ENCODE measurements around the gene L1CAM. TPM values are rescaled to one million over a fixed set of nuclear protein-coding genes. Genes with fewer than 3 reads are reported as not detected.

Gene L1CAM
- total and polyA plus RNA-seq, 2 experiments from 2014 or later = 0.33 to 0.69 TPM

DNA sequence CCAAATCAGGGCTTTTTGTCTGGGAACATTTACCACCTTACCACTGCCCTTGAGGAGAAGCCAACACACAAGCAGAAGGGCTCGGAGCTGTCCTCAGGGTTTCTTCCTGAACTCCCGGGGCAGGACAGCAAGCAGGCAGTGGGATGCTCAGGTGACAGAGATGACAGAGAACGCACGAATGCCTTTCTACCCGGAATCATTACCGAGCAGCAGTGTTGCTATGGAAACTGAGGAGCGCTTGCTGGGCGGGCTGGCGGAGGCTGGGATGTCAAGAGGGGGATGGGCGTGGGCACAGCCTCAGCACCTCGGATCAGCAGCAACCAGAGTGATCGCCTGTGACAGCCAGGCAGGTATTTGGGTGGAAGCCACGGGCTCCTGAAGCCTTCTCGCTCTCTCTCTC is 73.8 kb downstream of the L1CAM start:
- Histone ChIP-seq H4K20me1 (ENCODE audit: insufficient read depth, poor library complexity, severe bottlenecking) (no peaks in the 10 kb centered on the region), H3K4me2 (no peak overlapping the region), H3K79me2 (no peaks in the 10 kb centered on the region), H3K4me3 (no peak overlapping the region), H3K27ac (no peak overlapping the region), H3K36me3 (replicated peaks; ENCODE audit: insufficient read depth, low read depth) (no peaks in the 10 kb centered on the region), H2AFZ (no peak overlapping the region), H3K4me1 (ENCODE audit: insufficient read depth) (no peaks in the 10 kb centered on the region), H3K9me3 (ENCODE audit: low read depth) (no peaks in the 10 kb centered on the region), H3K9me2 (replicated peaks; ENCODE audit: insufficient read depth) (no peaks in the 10 kb centered on the region), H3K27me3 (no peaks in the 10 kb centered on the region)
- TF ChIP-seq EZH2 (IDR thresholded peaks at IDR 0.05; ENCODE audit: borderline replicate concordance) (no peak), EZH2phosphoT487 (IDR thresholded peaks at IDR 0.05; ENCODE audit: low read depth, severe bottlenecking, unreplicated experiment) (no peak), CTCF (IDR thresholded peaks at IDR 0.05; ENCODE audit: poor library complexity) (no peak)
- DNase-seq (ENCODE audit: low spot score) = no peak
- WGBS (ENCODE audit: low lambda C conversion rate, missing lambda C conversion rate) = 73% methylated on average over 14 of the region's 14 CpGs

Other genes starting within 250 kb of the L1CAM start
- gene DUSP9, start 239.0 kb downstream of the L1CAM start, total RNA-seq = 86.2 and 87.3 TPM in 2 replicates
- gene DUSP9, start 239.0 kb downstream of the L1CAM start, polyA plus RNA-seq = 48.2 and 75.5 TPM in 2 replicates
- 2.2 and 2.8 TPM in 2 replicates for gene PNCK, start 212.4 kb downstream of the L1CAM start, total RNA-seq
- gene PNCK, start 212.4 kb downstream of the L1CAM start, polyA plus RNA-seq = 0.28 and 1.9 TPM in 2 replicates
- gene SLC6A8, start 198.2 kb downstream of the L1CAM start, total RNA-seq = 19.5 and 28.4 TPM in 2 replicates
- 32.5 and 36.7 TPM in 2 replicates for gene SLC6A8, start 198.2 kb downstream of the L1CAM start, polyA plus RNA-seq
- gene BCAP31, start 161.8 kb downstream of the L1CAM start, total RNA-seq = 146 and 227 TPM in 2 replicates
- gene BCAP31, start 161.8 kb downstream of the L1CAM start, polyA plus RNA-seq = 343 and 351 TPM in 2 replicates
- gene ABCD1, start 161.3 kb downstream of the L1CAM start, total RNA-seq = 8.3 and 10.5 TPM in 2 replicates
- 14.2 and 14.8 TPM in 2 replicates for gene ABCD1, start 161.3 kb downstream of the L1CAM start, polyA plus RNA-seq
- gene PLXNB3, start 121.9 kb downstream of the L1CAM start, total RNA-seq = 0.27 and 1.4 TPM in 2 replicates
- gene PLXNB3, start 121.9 kb downstream of the L1CAM start, polyA plus RNA-seq = 0.87 and 5.7 TPM in 2 replicates
- 0.08 and 0.20 TPM in 2 replicates for gene SRPK3, start 105.1 kb downstream of the L1CAM start, total RNA-seq
- gene SRPK3, start 105.1 kb downstream of the L1CAM start, polyA plus RNA-seq = 0.32 and 0.89 TPM in 2 replicates
- gene IDH3G, start 91.8 kb downstream of the L1CAM start, total RNA-seq = 35.4 and 35.8 TPM in 2 replicates
- gene IDH3G, start 91.8 kb downstream of the L1CAM start, polyA plus RNA-seq = 60.0 and 74.3 TPM in 2 replicates
- 316 and 385 TPM in 2 replicates for gene SSR4, start 91.5 kb downstream of the L1CAM start, total RNA-seq
- gene SSR4, start 91.5 kb downstream of the L1CAM start, polyA plus RNA-seq = 665 and 693 TPM in 2 replicates
- gene PDZD4, start 55.6 kb downstream of the L1CAM start, total RNA-seq = 1.6 and 2.8 TPM in 2 replicates
- 0.59 and 1.4 TPM in 2 replicates for gene PDZD4, start 55.6 kb downstream of the L1CAM start, polyA plus RNA-seq
- gene AVPR2, start 18.5 kb upstream of the L1CAM start, total RNA-seq = 1.2 TPM in 1 of 2 replicates, not detected in the other
- gene AVPR2, start 18.5 kb upstream of the L1CAM start, polyA plus RNA-seq = not detected in 2 replicates
- gene ARHGAP4, start 40.1 kb upstream of the L1CAM start, total RNA-seq = 3.3 and 6.4 TPM in 2 replicates
- gene ARHGAP4, start 40.1 kb upstream of the L1CAM start, polyA plus RNA-seq = 6.2 and 10.3 TPM in 2 replicates
- 74.0 and 83.5 TPM in 2 replicates for gene NAA10, start 48.9 kb upstream of the L1CAM start, total RNA-seq
- 118 and 134 TPM in 2 replicates for gene NAA10, start 48.9 kb upstream of the L1CAM start, polyA plus RNA-seq
- gene RENBP, start 58.5 kb upstream of the L1CAM start, total RNA-seq = 22.2 and 22.8 TPM in 2 replicates
- gene RENBP, start 58.5 kb upstream of the L1CAM start, polyA plus RNA-seq = 5.8 and 13.2 TPM in 2 replicates
- 11.6 and 25.0 TPM in 2 replicates for gene HCFC1, start 85.6 kb upstream of the L1CAM start, total RNA-seq
- 16.7 and 18.9 TPM in 2 replicates for gene HCFC1, start 85.6 kb upstream of the L1CAM start, polyA plus RNA-seq
- gene TMEM187, start 86.6 kb upstream of the L1CAM start, total RNA-seq = 7.4 and 8.7 TPM in 2 replicates
- gene TMEM187, start 86.6 kb upstream of the L1CAM start, polyA plus RNA-seq = 8.0 and 12.1 TPM in 2 replicates
- gene IRAK1, start 133.7 kb upstream of the L1CAM start, total RNA-seq = 44.1 TPM in 2 replicates
- gene IRAK1, start 133.7 kb upstream of the L1CAM start, polyA plus RNA-seq = 99.4 and 112 TPM in 2 replicates
- 18.1 and 18.3 TPM in 2 replicates for gene MECP2, start 211.5 kb upstream of the L1CAM start, total RNA-seq
- gene MECP2, start 211.5 kb upstream of the L1CAM start, polyA plus RNA-seq = 19.4 and 21.1 TPM in 2 replicates